ENCODE measurements around the gene SIAH2. TPM values are rescaled to one million over a fixed set of nuclear protein-coding genes. Genes with fewer than 3 reads are reported as not detected.

Gene SIAH2
- total and polyA plus RNA-seq, 9 of the 15 experiments (the other 6 are each of a cell fraction or from before 2014, with no cell fraction given): 4.8 to 39.0 (median 29.9) TPM

GRCh38 chr3:150762662-150763121 is 277 bp downstream of the SIAH2 start:
- no TSS peak for BruUV-seq (replicated peaks)
- Histone ChIP-seq H2AFZ (ENCODE audit: low read depth, low read length) (peak overlapping the region; percentile 87; the same call in 1 of the 2 replicates), H3K4me2 (ENCODE audit: insufficient read depth, low read length) (peak overlapping the region; percentile 84; the same call in 1 of the 2 replicates), H3K27me3 (ENCODE audit: control insufficient read depth in 2 of 2, insufficient read depth in 2 of 2, low read length in 2 of 2) (no peaks in the 10 kb centered on the region), H4K20me1 (replicated peaks; ENCODE audit: control insufficient read depth, insufficient read depth, low read length) (no peaks in the 10 kb centered on the region), H3K9me3 (replicated peaks; ENCODE audit: control insufficient read depth, insufficient read depth, low read depth, low read length) (no peaks in the 10 kb centered on the region), H3K27ac (ENCODE audit: extremely low read depth, low read depth, low read length) (peak overlapping the region; percentile 84), H3K4me3 (peak overlapping the region; percentile 72), H3K79me2 (ENCODE audit: control insufficient read depth, insufficient read depth, low read length) (peaks cover 60% of the 10 kb centered on the region), H3K9me1 (ENCODE audit: control insufficient read depth, insufficient read depth, low read length) (no peaks in the 10 kb centered on the region), H3K9ac (ENCODE audit: insufficient read depth in 1 of 2, low read depth in 2 of 2, low read length in 2 of 2) (peak overlapping the region; percentile 78 to 98), H3K36me3 (ENCODE audit: control insufficient read depth, insufficient read depth, low read length) (peaks cover 25% of the 10 kb centered on the region), H3K4me1 (replicated peaks in 1 of 2; ENCODE audit: control insufficient read depth in 2 of 2, insufficient read depth in 2 of 2, low read length in 2 of 2) (peaks cover 21 to 28% of the 10 kb centered on the region in 2 experiments; a peak in 4 of 5 replicates)
- no peak for FAIRE-seq
- intact Hi-C loops (cut with micrococcal nuclease): loop anchor here (1.0 kb wide), 1 partner anchor 35 kb away; no protein-coding TSS in a partner anchor
- ChIA-PET CTCF (ENCODE audit: low intra/inter-chr PET ratio) (interaction anchor here (0.6 kb wide), 1 partner anchor 1641 kb away, joined by 3 read pairs; no protein-coding TSS in a partner anchor), POLR2A (interaction anchor here (0.6 to 2.1 kb wide), 10 partner anchors 8 to 354 kb away, joined by 3 to 9 read pairs (median 4); no protein-coding TSS in a partner anchor)
- DNase-seq (ENCODE audit: extremely low read depth in 1 of 4, low spot score in 3 of 4): peak in 1 of 4 experiments; percentile 32
- in situ Hi-C loops (cut with MboI): no loop called here
- under 1% methylated on average over 37 of the region's 76 CpGs for WGBS (ENCODE audit: insufficient coverage, low coverage, missing lambda C conversion rate)
- ATAC-seq: no peak
- TF ChIP-seq RBBP5 (IDR thresholded peaks at IDR 0.05; ENCODE audit: borderline replicate concordance, insufficient read depth, low read length, poor library complexity, severe bottlenecking) (peak; percentile 83), NR2C2 (CRISPR knock-in tag; IDR thresholded peaks at IDR 0.05) (no peak), NR2C2 (tag; IDR thresholded peaks at IDR 0.05) (peak; percentile 34; the same call in 1 of the 2 replicates), SMAD4 (CRISPR knock-in tag; conservative IDR thresholded peaks at IDR 0.05) (peak; percentile 39), CAMTA2 (CRISPR knock-in tag; conservative IDR thresholded peaks at IDR 0.05) (no peak), ZZZ3 (IDR thresholded peaks at IDR 0.05) (no peak), ZNF75A (CRISPR knock-in tag; IDR thresholded peaks at IDR 0.05) (no peak), ZNF586 (CRISPR knock-in tag; conservative IDR thresholded peaks at IDR 0.05) (no peak), SMARCA4 (IDR thresholded peaks at IDR 0.05) (no peak), GATAD2B (IDR thresholded peaks at IDR 0.05; ENCODE audit: borderline replicate concordance) (0 out of 2 replicates have a peak, but pooled peaks have one; percentile 75), CHD1 (IDR thresholded peaks at IDR 0.05; ENCODE audit: low read length) (peak; percentile 91), ID3 (CRISPR knock-in tag; IDR thresholded peaks at IDR 0.05) (no peak), ID3 (tag; IDR thresholded peaks at IDR 0.05) (peak; percentile 38; the same call in 1 of the 2 replicates), FUS (optimal IDR thresholded peaks at IDR 0.05; ENCODE audit: low read depth, low read length) (peak; percentile 24), ARHGAP35 (IDR thresholded peaks at IDR 0.05; ENCODE audit: partially characterized antibody) (no peak)
- TF ChIP-seq, protein P1, sequence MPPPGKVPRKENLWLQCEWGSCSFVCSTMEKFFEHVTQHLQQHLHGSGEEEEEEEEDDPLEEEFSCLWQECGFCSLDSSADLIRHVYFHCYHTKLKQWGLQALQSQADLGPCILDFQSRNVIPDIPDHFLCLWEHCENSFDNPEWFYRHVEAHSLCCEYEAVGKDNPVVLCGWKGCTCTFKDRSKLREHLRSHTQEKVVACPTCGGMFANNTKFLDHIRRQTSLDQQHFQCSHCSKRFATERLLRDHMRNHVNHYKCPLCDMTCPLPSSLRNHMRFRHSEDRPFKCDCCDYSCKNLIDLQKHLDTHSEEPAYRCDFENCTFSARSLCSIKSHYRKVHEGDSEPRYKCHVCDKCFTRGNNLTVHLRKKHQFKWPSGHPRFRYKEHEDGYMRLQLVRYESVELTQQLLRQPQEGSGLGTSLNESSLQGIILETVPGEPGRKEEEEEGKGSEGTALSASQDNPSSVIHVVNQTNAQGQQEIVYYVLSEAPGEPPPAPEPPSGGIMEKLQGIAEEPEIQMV (tag; conservative IDR thresholded peaks at IDR 0.05; ENCODE audit: low read depth): no peak
- TF ChIP-seq, protein P2, sequence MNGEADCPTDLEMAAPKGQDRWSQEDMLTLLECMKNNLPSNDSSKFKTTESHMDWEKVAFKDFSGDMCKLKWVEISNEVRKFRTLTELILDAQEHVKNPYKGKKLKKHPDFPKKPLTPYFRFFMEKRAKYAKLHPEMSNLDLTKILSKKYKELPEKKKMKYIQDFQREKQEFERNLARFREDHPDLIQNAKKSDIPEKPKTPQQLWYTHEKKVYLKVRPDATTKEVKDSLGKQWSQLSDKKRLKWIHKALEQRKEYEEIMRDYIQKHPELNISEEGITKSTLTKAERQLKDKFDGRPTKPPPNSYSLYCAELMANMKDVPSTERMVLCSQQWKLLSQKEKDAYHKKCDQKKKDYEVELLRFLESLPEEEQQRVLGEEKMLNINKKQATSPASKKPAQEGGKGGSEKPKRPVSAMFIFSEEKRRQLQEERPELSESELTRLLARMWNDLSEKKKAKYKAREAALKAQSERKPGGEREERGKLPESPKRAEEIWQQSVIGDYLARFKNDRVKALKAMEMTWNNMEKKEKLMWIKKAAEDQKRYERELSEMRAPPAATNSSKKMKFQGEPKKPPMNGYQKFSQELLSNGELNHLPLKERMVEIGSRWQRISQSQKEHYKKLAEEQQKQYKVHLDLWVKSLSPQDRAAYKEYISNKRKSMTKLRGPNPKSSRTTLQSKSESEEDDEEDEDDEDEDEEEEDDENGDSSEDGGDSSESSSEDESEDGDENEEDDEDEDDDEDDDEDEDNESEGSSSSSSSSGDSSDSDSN (IDR thresholded peaks at IDR 0.05; ENCODE audit: borderline replicate concordance in 1 of 2, low read depth in 2 of 2, low read length in 2 of 2): 0 out of 4 replicates have a peak, but pooled peaks have one; percentile 2 to 11
